Activated T-cell treated with anti-CD3 and anti-CD28 coated beads, Interleukin-2, amount 50 U/mL, for 48 hours (primary cell): Measurements from ENCODE around the gene HOXB6.

Experiments used
- DNase-seq, 2 experiments: peaks; one replicate each; pipeline ENCODE4 v3.0.0-alpha.2; 2020

The HOXB6 gene

DNA sequence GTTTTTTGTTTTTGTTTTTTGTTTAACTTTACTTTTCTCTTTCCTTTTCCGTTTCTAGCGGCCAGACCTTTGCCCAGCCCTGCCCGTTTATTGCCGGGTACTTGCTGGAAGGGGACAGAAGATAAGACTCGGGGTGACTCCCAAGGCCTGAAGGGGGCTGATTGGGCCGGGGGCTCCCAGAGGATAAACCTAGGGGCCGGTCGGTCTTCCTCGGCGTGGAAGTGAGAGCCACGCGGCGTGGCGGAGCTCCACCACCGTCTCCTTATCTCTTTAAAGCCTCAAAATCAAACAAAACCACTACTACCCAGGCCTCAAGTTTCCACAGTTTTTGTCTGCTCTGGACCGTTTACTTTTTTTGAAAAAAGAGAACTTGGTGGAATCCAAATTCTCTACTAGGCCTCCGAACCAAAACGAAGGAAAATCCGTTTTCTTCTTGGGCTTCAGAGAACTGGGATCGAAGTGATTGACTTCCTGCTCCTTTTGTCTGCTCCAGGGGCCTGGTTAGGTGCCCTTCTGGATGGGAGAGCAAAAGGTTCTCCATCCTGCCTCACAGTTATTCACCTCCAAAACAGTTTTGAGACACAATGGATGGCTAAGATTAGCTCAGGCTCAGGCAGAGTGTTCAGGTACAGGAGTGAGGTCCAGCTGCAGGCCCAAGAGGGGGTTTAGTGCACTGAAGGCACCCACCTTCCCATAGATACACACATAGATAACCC lies 29.9 kb upstream of the HOXB6 start:
- DNase-seq = no peak

DNA sequence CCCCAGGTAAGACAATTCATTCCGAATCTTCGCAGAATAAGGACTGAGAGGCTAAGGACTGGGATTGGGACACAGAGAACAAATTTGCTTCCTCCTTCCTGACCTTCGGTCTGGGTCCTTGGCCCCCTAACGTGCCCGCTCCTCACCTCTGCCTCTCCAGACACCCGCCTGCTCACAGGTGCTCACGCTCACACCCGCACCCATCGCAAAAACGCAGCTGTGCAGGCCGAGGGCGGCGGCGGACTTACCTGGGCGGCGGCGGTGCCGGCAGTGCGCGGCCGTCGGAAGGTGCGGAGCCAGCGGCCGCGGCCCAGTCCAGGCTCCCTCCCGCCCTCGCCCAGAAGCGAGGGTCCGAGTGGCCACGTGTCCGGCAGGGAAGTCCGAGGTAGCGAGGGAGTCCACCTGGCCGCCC lies 28.5 kb upstream of the HOXB6 start:
- peak in 1 of 2 experiments; percentile 22 for DNase-seq

DNA sequence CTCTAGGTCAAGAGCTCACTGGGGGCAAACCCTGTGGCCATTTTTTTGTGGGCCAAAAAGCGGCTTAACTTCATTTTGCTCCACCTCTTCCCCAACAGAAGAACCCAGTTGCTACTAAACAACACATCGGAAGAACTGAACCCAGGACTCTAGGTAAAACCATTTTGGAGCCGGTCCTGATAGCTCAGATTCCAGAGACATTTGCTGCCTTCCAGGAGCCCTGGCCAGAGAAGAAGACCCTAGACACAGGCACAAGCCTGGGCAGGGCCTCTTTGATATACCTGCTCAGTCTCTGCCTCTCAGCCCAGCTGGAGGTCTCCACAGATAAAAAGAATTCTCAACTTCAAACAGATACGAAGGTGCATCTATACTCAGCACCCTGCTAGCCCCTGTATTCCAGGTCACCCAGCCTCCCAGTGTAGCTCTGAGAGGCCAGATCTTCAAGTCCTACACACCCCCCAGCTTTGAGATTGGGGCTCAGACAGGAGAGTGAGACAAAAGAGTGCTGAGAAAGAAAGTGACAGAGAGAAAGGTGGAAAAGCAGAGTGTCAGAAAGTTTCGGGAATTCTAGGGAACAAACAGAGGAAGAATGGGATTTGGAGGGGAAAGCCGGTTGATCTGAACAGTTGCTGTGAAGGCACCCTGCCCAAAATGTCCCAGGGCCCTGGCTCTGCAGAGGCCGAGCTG lies 27.9 kb upstream of the HOXB6 start:
- DNase-seq = no peak

DNA sequence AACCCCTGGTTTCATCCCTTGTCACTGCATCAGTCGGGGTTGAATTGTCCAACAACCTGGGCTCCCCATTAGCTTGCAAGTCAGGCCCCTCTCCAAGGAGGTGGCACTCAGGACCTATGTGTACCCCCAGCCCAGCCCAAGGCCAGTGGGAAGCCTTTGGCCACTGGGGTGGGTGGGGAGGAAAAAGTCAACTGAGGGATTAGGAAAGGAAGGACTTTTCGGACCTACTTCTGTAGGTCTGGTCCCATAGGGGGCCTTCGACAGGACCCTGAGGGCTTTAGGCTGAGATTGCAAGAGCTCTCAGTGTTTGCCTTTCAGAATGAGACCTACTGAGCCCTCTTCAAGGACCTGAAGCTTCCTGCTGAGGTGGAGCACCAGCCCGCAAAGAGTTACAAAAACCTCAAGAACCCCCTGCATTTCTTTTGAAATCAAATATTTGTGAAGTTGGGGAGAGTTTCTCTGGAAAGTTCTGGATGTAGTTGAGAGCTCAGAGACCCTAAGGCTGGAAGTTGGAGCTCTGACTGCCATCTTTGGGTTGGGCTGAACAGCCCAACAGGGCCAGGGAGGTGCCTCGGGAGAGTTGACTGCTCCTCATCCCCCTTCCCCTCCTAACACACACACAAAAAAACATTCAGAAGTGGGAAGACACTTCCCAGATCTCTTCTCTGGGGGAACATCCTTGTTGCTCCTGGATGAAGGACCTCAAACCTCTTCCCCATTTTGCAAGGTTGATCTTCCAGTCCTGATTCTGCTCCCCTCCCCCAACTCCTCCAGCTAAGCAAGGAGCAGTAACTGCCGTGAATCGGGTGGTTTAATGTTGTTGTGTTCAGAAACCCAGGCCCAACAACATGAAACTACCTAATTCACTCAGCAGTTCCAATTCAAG lies 27.1 kb upstream of the HOXB6 start:
- peak in 1 of 2 experiments; percentile 14 for DNase-seq

DNA sequence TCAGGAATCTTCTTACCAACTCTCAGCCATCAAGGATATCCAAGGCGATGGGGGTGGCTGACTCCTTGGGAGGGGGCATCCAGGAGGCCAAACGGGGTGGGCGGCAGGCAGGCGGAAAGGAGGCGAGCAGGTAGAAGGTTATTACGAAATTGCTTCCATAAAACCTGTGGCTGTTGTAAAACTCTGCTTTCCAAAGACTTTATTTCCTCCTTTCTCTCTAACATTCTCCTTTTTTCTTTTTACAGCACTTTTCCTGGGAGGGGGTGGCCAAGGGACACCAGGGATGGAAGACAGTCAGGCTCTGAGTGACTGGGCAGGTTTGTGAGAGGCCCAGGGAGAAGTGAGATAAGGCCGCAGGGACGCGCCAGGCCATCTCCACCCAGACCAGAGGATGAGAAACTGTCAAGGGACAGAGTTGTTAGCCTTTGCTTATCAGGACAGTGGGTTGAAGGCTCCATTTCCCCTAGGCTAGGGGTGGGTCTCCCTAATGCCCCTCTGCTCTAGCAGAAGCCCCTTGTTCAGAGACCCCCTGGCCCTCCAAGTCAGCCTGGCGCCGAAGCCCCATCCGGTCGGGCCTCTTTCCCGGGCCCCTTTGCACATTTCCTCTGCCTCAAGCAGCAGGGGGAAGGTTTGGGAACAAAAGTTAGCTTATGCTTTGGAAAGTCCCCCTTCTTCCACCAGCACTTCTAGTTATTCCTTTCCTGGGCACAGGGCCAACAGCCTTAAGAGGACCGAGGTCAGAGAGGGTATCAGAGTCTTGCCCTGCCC lies 26.3 kb upstream of the HOXB6 start:
- DNase-seq = peak in 1 of 2 experiments; percentile 16

DNA sequence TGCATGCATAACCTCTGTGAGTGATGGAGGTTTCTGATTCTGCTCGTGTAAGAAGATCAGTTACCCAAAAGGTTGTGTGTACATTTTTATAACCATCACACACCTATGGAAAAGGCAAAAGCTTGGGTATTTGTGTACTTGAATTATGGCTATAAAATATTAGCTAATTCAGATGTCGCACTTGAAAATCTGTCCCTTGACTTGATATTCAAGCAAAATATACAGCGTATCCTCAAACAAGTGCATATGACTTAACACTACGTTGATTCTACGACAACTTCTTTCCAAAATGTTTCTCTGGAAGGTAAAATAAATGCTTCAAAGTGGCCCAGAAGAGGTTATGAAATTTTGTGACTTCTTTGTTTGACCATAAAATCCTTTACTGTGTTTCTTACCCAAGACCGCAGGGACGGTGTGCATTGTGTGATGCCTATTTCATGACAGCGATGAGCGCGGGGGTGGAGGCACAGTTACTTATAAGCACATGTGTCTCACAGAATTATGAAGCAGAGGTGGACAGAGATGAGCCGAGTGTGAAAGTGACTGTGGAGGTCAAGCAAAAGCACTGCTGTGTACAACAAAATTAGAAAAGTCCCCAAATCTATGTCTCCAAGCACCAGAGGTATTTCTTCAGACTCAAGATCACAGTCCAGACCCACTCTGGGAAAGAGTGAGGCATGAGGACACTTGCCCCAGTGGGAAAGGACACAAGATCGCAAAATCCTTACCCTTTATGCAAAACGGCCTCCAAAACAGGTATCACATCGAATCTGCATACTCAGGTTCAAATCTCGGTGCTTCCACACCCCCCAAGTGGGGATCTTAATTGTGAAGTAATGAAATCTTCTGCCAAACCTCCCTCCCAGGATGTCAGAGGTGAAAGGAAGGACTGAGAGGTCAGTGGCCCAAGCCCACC lies 25.5 kb upstream of the HOXB6 start:
- DNase-seq = no peak

DNA sequence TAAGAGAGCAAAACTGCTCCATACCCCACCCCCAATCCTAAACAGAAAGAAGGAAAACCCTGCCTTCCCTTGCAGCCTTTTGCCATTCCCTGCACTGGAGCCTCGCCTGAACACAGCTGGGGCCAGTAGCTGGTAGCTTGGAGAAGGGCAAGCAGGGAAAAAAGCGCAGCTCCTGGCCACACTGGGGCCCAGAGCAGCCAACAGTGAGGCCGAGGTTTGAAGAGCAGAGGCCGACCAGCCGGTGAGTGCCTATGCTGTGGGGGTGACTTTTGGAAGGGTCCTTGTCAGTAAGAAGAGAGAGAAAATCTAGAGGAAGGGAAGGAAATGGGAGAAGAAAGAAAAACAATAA lies 24.6 kb upstream of the HOXB6 start:
- DNase-seq = no peak

DNA sequence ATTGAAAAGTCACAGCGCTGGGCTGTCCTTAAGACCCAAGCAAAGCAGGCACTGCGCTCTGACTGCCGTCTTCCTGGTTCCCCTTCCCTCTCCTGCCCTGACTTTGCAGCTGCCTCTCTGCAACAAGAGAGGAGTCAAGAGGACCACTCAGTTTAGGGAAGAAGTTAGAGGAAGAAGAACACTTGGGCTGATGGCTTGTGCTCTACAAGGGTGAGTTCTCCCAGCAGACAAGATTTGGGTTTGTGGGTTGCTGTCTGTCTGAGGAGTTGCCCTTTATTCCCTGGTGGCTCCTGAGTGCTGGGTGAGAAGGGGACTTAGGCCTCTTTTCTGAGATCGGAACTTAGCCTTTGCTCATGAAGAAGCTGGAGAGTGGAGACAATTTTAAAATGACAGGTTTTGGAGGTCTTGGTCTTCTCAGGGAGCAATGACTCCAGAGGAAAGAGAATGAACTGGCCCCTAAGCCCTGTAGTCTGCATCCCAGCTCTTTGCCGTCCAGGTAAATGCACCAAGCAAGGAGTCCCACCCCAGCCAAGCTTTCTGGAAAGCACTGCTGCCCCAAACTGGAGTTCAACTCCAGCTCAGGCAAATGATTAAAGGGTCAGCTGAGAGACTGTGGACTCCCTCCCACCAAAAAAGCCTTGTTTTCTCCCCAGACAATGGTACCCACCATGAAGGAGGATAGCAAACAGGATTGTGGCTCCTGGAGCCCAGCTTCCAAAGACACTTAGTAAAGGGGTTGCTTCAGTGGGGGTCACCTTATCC lies 24.0 kb upstream of the HOXB6 start:
- no peak for DNase-seq

DNA sequence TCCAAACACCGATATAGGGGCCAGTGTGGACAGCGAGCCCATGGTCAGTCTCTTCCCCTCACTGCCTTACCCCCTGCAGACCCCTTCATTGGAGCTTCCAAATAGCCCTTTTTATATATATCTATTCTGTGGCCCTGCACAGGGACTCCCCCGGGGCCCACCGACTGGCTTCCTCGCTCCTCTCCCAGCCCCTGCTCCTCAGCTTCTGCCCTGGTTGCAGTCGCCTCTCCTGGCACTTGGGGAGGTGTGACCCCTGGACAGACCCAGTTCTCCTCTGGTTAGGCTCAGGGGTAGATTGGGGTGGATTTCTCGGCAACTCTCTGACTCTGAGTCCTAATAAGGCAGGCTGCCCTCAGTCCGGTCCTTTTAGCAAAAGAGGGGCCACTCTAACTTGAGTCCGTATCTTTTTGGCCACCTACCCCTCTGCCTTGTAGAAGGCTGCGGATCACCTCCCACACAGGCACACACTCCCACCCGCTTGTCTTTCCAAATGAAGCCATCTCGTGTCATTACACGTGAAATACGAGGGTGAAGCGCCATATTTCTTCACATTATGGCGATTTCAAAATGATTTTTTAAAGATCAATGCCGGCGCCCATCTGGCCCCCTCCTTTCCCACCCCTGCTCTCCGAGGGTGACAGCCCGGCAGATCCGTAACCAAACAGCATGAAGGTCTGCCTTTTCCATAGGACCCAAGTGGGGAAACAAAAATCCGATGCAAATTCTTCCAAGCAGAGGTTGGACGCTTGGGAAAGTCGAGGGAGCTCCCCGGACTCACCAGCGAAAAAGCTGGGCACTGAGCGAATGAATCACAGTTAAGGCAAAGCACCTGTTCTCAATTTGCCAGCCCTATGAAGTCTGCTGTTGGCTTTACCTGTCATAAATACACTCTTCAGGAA lies 23.1 kb upstream of the HOXB6 start:
- no peak for DNase-seq

DNA sequence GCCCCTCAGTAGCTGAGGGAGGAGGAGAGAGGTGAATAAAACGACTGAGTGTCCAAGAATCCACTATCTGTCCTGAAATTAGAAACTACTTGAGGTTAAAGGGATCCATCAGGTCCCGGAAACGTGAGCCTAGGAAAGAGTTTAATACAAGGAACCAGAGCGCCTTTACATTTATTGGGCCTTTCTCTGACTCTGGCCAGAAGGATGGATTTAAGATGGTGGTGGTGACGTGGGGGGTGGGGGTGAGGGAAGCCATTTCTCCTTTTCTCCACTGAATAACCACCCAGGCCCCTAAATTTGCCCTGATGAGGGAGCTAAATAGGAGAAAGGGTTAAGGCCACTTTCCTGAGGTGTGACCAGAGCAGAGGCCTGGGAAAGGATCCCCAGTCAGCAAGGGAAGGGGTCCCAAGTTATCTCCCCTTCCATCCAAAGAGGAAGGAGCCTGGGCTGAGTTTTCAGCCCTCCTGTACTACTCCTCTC lies 22.4 kb upstream of the HOXB6 start:
- DNase-seq = no peak

DNA sequence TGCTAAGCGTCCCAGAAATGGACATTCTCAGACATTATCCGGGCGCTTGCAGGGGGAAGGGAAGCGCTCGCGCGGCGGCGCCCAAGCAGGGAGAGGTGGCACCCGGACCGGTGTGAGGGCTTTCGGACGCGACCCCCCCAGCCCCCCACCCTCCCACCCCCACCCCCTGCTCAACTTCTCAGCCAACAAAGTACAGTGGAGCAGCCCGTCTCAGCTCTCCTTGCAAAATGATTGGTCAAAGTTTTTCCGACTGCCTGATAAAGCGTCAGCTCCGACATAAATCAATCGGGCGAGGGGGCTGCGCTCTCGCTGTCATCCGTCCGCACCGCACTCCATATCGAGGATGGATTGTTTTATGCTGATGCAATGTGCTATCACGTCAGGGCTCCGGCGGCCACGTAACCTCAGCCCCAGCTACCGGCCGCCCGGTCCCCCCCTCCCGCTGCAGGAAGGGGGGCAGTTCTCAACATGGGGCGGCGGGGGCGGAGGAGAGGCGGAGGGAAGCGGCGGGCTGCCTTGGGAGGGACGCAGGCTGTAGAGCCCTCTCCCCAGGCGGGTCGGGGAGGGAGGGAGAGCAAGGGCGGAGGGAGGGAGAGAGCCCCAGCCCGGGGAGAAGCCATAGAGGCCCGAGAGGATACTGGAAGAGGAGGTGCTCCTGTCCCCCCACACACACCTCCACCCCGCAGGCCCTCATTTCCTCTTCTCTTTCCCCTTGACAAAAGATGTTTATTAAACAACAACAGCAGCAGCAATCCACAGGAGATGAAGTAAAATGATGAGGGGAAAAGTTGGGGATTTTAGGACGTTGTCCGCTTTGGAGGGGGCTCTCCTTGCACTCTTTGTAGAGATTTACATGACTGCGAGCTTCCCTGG lies 21.7 kb upstream of the HOXB6 start, which contains the start of gene HOXB9:
Gene HOXB9 (minus strand): TSS at position 114 of the 873 bp plus-strand sequence. CDS start 89 bp downstream, at position 25.
- DNase-seq = peak in 1 of 2 experiments; percentile 64

DNA sequence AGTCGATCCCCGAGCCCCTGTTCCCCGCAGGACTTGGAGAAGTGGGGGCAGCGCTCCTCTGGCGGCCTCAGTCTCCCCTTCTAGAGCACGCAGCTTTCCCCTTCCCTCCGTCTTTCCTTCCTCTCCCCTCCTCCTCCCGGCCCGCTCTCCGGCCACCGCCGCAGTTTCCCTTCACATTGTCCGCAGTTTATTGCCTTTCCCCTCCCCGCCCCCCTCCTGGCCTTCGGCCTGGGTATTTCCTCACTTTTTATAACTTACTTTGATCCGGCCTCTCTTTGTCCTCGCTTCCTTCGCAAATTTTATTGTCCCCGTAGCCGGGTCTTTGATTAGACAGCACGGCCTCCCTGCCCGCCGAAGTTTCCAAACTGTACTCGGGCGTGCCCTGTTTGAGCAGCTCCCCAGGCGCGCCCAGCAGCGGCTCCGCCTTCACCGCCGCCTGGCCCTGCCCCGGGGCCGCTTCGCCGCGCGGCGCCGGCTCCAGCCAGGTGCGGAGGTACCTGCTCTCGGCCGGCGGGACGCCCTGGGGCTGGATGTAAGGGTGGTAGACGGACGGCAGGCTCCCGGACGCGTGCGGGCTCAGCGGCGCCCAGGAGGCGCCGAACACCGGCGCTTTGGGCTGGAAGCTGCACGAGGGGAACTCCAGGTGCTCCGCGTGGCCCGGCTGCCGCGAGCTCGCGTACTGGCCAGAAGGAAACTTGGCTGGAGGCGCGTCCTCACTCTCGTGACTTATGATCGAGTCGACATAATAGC lies 20.9 kb upstream of the HOXB6 start:
- peak; percentile 64 to 71 for DNase-seq

DNA sequence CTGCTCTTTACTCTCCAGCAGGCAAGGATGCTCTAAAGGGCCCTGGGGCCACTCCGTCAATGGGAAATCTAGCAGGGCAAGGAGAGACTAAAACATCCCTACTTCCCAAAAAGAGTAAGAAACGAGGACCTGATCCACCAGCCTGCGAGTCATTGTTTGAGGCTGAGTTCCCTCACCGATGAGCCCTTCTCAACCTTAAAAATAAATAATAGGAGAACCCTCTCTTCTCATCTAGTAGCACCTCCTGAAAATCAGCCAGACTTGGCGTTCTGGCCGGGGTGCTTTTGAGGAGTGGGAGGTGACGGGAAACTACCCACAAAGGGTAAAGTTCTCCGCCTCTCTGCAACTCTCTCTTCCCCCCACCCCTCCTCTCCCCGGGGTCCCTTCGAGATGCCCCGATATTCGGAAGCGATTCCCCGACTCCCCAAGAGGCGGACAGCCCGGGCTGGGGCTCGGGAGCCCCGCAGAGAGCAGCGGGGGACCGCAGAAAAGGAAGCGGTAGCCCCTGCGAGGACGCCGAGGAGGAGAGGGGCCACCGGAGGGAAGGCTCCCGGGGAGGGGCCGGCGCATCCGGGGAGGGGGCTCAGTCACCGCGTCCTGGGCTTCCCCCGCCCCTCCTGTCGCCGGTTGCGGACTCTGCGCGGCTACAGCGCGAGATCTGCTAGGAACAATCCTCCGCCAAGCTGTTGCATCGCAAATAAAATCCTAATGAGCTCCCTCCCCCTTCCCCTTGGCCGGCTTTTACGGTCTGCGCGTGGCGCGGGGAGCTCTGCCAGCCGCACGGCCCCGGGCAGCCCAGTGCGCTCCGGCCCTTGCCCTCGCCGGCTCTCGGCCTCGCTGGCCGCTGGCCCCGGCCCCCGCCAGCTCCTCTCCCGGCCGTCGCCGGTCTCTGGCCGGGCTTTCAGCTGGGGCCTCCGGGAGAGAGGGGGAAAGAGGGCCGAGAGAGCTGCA lies 20.0 kb upstream of the HOXB6 start:
- no peak for DNase-seq

DNA sequence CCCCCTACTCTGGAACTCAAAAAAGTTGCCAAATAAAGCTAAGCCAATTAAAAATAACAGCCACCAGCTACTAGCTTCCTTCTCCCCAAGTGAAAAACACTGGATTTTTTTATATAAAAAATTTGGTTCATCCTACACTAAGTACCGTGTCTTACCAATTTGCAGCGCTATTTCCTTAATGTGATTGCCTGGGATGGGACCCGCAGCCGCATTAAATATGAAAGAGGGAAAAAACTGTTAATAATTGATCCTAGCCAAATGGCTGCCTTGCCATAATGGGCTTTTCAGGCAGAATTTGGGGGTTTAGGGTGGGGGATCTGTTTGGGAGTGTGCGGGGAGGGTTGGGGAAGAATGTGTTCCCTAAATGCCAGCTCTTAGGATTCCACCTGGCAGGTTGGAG lies 19.3 kb upstream of the HOXB6 start:
- DNase-seq = no peak

DNA sequence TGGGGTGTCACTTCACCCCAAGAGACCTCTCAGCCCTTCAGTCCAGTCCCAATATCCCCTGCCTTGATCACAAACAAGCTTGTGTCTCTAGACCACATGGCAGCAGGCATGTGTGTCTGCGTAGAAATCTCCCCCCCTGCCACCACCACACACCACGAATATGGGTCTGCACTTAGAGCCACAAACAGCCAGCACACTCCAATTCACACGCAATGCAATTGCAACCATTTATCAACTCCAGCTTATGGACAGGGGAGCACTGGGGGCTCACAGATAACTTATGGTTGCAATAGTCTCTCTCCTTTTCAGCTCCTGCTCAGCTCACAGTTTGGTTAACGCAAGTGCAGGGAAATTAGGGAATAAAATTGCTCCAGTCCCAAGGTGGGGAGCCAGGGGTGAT lies 18.8 kb upstream of the HOXB6 start:
- DNase-seq = no peak

DNA sequence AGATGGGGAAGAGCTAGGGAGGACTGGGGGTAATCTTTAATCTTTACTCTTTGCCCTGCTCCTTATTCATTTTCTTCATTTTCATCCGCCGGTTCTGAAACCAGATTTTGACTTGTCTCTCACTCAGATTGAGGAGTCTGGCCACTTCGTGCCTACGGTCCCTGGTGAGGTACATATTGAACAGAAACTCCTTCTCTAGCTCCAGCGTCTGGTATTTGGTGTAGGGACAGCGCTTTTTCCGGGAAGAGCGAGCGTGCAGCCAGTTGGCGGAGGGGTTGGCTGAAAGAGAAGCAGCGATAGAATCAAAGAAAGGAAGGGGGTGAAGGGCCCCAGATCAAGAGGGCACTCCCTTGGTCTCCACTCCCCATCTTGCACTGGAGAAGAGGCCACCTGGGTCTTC lies 18.1 kb upstream of the HOXB6 start:
- no peak for DNase-seq
